Gastrocnemius medialis (tissue), 4 donors: Measurements from ENCODE around the gene F5. TPM values are rescaled to one million over a fixed set of nuclear protein-coding genes. Genes with fewer than 3 reads are reported as not detected.

ENCODE experiments used
- ATAC-seq, 2 donors: fragments of 150-250 bp; one replicate each; pipeline ENCODE4 v1.9.1; 2016
- DNase-seq, 2 donors: peaks; one replicate each; pipeline ENCODE4 v3.0.0-alpha.2; 2019
- H3K27ac ChIP-seq, 4 donors: fragments of 200-600 bp; sonication (generic); 1 replicate in 1 of 4; 2 replicates in 3 of 4; pipeline ENCODE4 v1.5.1; 2016 to 2018; ENCODE audit warnings: mild to moderate bottlenecking in 2 of 4, moderate library complexity in 1 of 4
- H3K27me3 ChIP-seq, 3 donors: fragments of 200-600 bp; sonication (generic) in 2 of 3; 1 replicate in 1 of 3; 2 replicates in 2 of 3; pipeline versions ENCODE4 v1.5.1 to v1.6.0; 2016 to 2019; ENCODE audit warnings: mild to moderate bottlenecking in 1 of 3, moderate library complexity in 1 of 3
- H3K36me3 ChIP-seq, 2 donors: fragments of 200-600 bp; sonication (generic) in 1 of 2; one replicate each; pipeline ENCODE4 v1.5.1; 2017 to 2018
- H3K4me1 ChIP-seq, 2 donors: fragments of 200-600 bp; sonication (generic) in 1 of 2; one replicate each; pipeline ENCODE4 v1.5.1; 2016 to 2017; ENCODE audit warnings: mild to moderate bottlenecking in 2 of 2
- H3K4me3 ChIP-seq, 4 donors: fragments of 200-600 bp; sonication (generic) in 3 of 4; 1 replicate in 1 of 4; 2 replicates in 3 of 4; pipeline ENCODE4 v1.5.1; 2016 to 2019; ENCODE audit warnings: mild to moderate bottlenecking in 2 of 4
- H3K9me3 ChIP-seq, 3 donors: fragments of 200-600 bp; sonication (generic) in 2 of 3; 1 replicate in 1 of 3; 2 replicates in 2 of 3; pipeline ENCODE4 v1.5.1; 2016 to 2019
- POLR2A ChIP-seq, 2 donors: fragments of 450-650 bp; IDR thresholded peaks; one replicate each; pipeline ENCODE4 v1.6.1; 2017; ENCODE audit warnings: antibody characterized with exemption in 2 of 2, mild to moderate bottlenecking in 2 of 2, moderate library complexity in 2 of 2
- in situ Hi-C, 4 donors: fragments of 200-750 bp; cut with MboI; loops; one replicate each; pipeline versions ENCODE4 v1.15.0 to v1.8.0; 2017; ENCODE audit warnings: low sequenced_read_pairs in 4 of 4
- intact Hi-C: fragments of 100-400 bp; cut with DNase I; formaldehyde crosslinking; loops from one replicate; pipeline ENCODE4 v1.15.1; 2023; ENCODE audit warnings: low total_unique reads
- total RNA-seq, 4 donors: library from RNA; depleted of rRNA; stranded (reverse); fragments of >200 nt; gene quantifications; one replicate each; pipeline versions ENCODE4 v1.1.0 to v1.2.3, GENCODE V29; 2016
- TF ChIP-seq, protein P1 (sequence below), 5 experiments: fragments of 450-650 bp in 3 of 5; fragments of 200-600 bp in 2 of 5; sonication (generic) in 2 of 5; IDR thresholded peaks in 4 of 5; conservative IDR thresholded peaks in 1 of 5; 1 replicate in 4 of 5; 2 replicates in 1 of 5; pipeline ENCODE4 v1.5.1; 2016 to 2019; ENCODE audit warnings: antibody characterized with exemption in 5 of 5, mild to moderate bottlenecking in 3 of 5, moderate library complexity in 3 of 5

F5 gene
- total RNA-seq, 4 donors from 2014 or later: 0.07 to 0.68 (median 0.22) TPM

DNA sequence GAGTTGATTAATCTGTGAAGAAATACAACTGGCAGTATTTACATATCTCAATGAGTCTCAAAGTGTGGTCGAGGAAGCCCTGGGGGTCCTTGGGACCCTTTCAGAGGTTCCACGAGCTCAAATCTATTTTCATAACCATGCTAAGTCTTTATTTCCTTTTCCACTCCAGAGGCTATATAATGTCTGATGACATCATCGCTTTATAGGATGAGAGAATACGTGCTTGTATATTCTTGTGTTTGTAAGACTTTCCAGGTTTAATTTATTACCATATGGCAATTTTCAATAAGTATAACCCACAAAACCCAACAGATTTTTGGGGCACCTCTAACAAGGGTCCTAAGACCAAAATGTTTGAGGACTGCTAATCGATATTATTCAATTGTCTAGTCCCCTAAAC lies 99.1 kb downstream of the F5 start:
- DNase-seq: no peak
- Histone ChIP-seq H3K36me3 (no peaks in the 10 kb centered on the region), H3K4me1 (peaks cover 19 to 35% of the 10 kb centered on the region in 2 donors), H3K27ac (peak overlapping the region; percentile 96 to 99 (median 98)), H3K27me3 (no peaks in the 10 kb centered on the region), H3K9me3 (no peaks in the 10 kb centered on the region), H3K4me3 (peak overlapping the region; percentile 52 to 85 (median 61))
- intact Hi-C loops (loop anchor here (2.0 to 10.0 kb wide), 7 partner anchors 60 to 1765 kb away; partner anchors contain the start of genes ATP1B1, DCAF6, MPC2 and MPZL1), in situ Hi-C loops (loop anchor here (5.0 to 25.0 kb wide), 11 partner anchors 60 to 1550 kb away; partner anchors contain the start of genes ATP1B1 (in 2 of the 4), BLZF1 (in 1 of the 4), DCAF6 (in 1 of the 4) and MPC2 (in 1 of the 4))
- TF ChIP-seq, protein P1, sequence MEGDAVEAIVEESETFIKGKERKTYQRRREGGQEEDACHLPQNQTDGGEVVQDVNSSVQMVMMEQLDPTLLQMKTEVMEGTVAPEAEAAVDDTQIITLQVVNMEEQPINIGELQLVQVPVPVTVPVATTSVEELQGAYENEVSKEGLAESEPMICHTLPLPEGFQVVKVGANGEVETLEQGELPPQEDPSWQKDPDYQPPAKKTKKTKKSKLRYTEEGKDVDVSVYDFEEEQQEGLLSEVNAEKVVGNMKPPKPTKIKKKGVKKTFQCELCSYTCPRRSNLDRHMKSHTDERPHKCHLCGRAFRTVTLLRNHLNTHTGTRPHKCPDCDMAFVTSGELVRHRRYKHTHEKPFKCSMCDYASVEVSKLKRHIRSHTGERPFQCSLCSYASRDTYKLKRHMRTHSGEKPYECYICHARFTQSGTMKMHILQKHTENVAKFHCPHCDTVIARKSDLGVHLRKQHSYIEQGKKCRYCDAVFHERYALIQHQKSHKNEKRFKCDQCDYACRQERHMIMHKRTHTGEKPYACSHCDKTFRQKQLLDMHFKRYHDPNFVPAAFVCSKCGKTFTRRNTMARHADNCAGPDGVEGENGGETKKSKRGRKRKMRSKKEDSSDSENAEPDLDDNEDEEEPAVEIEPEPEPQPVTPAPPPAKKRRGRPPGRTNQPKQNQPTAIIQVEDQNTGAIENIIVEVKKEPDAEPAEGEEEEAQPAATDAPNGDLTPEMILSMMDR (IDR thresholded peaks at IDR 0.05 in 4 of 5, conservative IDR thresholded peaks at IDR 0.05 in 1 of 5): no peak
- TF ChIP-seq POLR2A (IDR thresholded peaks at IDR 0.05): no peak
- ATAC-seq: no peak

DNA sequence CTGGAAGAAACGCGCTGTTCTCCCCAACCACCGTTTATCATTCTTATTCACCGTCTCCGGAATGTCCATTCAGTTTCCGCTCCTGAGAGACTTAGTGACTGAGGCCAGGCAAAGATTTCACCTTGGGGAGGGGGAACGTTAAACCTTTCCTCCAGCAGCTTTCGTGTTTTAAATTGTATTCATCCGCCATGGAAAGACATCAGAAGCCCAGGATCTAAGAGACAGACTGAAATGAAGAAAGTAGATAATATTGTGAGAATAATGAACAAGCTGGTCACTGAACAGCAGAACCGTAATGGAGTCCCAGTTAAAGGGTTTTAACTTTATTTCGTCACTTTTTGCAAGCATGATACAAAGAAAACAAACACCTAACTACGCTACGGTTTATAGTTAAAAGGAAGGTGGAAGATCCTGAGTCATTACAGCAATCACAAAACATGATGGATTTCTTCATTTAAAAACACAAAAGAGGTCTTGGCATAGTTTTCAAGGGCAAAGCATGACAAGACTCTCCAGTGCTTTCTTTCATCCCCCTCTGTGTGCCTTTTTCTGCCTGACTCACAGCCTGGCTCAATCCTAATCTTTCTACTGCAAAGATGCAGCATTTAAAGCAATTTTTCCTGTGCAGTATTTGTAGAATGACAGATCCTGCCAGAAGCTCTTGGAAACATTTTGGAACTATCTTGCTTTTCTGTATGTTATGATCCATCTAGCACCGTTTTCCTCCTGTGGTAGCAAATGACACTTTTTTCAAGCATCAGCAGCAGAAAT lies 99.8 kb downstream of the F5 start:
- no peak for DNase-seq
- peak in 1 of 2 donors; percentile 9 for TF ChIP-seq POLR2A (IDR thresholded peaks at IDR 0.05)
- TF ChIP-seq, protein P1 (IDR thresholded peaks at IDR 0.05 in 4 of 5, conservative IDR thresholded peaks at IDR 0.05 in 1 of 5): no peak
- Histone ChIP-seq H3K27ac (peak overlapping the region; percentile 96 to 99 (median 98)), H3K36me3 (no peaks in the 10 kb centered on the region), H3K4me3 (peak overlapping the region; percentile 52 to 85 (median 61)), H3K4me1 (peaks cover 26 to 40% of the 10 kb centered on the region in 2 donors), H3K9me3 (no peaks in the 10 kb centered on the region), H3K27me3 (no peaks in the 10 kb centered on the region)
- in situ Hi-C loops: loop anchor here (5.0 to 25.0 kb wide), 11 partner anchors 61 to 1549 kb away; partner anchors contain the start of genes ATP1B1 (in 2 of the 4), BLZF1 (in 1 of the 4), DCAF6 (in 1 of the 4) and MPC2 (in 1 of the 4)
- ATAC-seq: no peak
- intact Hi-C loops: loop anchor here (1.0 to 10.0 kb wide), 8 partner anchors 25 to 1764 kb away; partner anchors contain the start of genes ATP1B1, DCAF6, MPC2 and MPZL1

DNA sequence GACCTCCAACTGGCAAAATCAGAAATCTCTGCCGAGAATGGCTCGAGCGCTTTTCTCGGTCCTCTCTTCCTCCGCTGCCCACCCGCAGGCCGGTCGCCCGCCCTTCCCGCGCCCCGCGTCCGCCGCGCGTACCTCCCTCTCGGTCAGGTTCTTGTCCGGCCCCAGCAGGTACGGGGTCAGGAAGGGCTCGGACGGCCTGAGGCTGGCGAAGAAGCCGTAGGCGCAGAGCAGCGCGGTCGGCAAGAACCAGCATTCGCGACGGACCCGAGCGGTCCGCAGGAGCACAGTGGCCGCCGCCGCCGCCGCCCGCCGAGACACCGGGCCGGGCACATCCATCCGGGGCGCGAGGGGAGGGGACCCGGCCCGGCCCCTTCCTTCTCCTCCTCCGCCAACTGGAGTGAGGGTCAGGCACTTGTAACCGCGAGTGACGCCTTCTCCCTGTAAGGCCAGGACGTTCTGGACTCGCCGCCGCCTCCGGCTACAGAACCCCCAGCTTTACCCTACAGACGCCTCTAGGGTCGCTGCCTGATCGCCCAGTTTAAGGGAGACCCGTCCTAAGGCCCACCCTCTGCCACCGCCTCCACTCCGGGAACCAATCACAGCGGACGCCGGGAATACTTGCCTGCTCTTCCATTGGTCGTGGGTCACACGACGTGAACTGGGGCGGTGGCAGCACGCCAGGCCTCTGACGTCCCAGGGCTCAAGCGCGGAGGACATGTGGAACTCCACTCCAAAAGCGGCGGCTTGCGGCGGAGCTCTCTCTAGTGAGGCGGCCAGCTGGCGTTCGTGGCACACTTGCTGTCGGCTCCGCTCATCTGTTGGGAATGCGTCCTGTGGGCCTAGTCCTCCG lies 100.6 kb downstream of the F5 start, which contains the start of gene SLC19A2:
TSS of gene SLC19A2 (minus strand) at position 514 of the 850 bp plus-strand sequence. CDS start at position 336, 178 bp downstream.
- peak within 1 kb of the TSS; percentile 75 to 94 (median 83) for H3K4me3 ChIP-seq
- H3K4me1 ChIP-seq: peaks cover 34 to 48% of the 10 kb centered on the region in 2 donors
- no peaks in the 10 kb centered on the region for H3K27me3 ChIP-seq
- H3K36me3 ChIP-seq: no peaks in the 10 kb centered on the region
- H3K27ac ChIP-seq: peak within 1 kb of the TSS; percentile 96 to 99 (median 98)
- intact Hi-C loops (loop anchor here (1.0 to 10.0 kb wide), 10 partner anchors 26 to 1763 kb away; partner anchors contain the start of genes ATP1B1, DCAF6, MPC2 and MPZL1), in situ Hi-C loops (loop anchor here (5.0 to 25.0 kb wide), 11 partner anchors 62 to 1548 kb away; partner anchors contain the start of genes ATP1B1 (in 2 of the 4), BLZF1 (in 1 of the 4), DCAF6 (in 1 of the 4) and MPC2 (in 1 of the 4))
- ATAC-seq (peak; percentile 72 to 75), DNase-seq (peak; percentile 100)
- no peaks in the 10 kb centered on the region for H3K9me3 ChIP-seq
- TF ChIP-seq, protein P1 (IDR thresholded peaks at IDR 0.05 in 4 of 5, conservative IDR thresholded peaks at IDR 0.05 in 1 of 5): peak in 2 of 5 experiments; percentile 36 to 44
- TF ChIP-seq POLR2A (IDR thresholded peaks at IDR 0.05): peak; percentile 91 to 99
